ENCODE data around the gene TCTN2. TPM values are rescaled to one million over a fixed set of nuclear protein-coding genes. Genes with fewer than 3 reads are reported as not detected.

TCTN2 gene
- total RNA-seq, 1 donor from 2014 or later = 2.7 TPM

DNA sequence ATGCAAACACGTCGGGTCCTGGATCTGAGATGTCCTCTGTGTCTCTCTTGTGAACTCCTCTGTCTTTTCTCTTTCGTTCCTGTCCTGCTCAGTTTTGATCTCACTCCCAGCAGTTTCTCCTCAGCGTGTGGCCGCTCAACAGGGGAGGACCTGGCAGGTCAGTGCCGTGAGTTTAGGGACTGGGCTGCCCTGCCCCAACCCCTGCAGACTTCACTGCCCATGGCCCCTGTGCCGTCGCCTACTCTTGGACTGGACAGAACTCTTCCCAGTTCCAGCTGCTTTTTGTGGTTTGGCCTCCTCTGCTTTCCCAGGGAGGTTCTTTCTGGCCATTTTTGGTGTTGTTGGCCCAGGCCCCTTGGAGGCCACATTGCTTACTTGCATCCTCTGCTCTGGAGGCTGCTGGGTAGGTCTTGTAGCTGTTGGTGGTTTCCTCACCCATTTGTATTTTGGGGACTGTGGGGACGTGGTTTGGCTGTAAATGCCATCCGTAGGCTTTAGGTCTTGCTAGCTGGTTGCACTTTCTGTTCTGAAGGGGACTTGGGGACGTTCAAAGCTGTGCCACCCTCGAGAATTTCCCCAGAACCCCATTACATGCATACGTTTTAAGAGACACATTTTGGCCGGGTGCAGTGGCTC lies 71.1 kb downstream of the TCTN2 start:
- TF ChIP-seq, protein P1, sequence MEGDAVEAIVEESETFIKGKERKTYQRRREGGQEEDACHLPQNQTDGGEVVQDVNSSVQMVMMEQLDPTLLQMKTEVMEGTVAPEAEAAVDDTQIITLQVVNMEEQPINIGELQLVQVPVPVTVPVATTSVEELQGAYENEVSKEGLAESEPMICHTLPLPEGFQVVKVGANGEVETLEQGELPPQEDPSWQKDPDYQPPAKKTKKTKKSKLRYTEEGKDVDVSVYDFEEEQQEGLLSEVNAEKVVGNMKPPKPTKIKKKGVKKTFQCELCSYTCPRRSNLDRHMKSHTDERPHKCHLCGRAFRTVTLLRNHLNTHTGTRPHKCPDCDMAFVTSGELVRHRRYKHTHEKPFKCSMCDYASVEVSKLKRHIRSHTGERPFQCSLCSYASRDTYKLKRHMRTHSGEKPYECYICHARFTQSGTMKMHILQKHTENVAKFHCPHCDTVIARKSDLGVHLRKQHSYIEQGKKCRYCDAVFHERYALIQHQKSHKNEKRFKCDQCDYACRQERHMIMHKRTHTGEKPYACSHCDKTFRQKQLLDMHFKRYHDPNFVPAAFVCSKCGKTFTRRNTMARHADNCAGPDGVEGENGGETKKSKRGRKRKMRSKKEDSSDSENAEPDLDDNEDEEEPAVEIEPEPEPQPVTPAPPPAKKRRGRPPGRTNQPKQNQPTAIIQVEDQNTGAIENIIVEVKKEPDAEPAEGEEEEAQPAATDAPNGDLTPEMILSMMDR (IDR thresholded peaks at IDR 0.05) = no peak
- Histone ChIP-seq H3K9me3 (no peaks in the 10 kb centered on the region), H3K4me1 (no peaks in the 10 kb centered on the region), H3K27ac (no peak overlapping the region), H3K36me3 (peaks cover 60 to 73% of the 10 kb centered on the region in 2 donors), H3K4me3 (no peak overlapping the region), H3K27me3 (no peaks in the 10 kb centered on the region)
- DNase-seq (ENCODE audit: low spot score in 2 of 2) = no peak
- intact Hi-C loops (cut with DNase I) = no loop called here

DNA sequence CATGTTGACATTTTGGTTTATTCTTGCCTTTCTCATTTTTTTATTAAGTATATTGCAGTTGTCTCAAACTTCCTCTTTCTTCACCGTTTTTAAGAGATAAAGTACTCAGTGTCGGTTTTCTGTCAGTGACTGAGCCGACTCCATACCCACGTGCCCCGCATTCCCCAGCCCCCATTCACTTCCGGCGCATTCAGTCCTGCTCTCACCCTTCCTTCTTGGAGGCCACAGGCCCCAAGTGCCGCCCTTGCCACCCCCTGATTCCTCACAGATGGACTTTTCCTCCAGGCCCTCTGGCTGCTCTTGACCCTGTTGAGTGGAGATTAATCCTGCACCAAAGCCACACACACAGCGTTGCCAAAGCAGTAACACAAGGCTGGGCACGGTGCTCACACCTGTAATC lies 72.1 kb downstream of the TCTN2 start:
- TF ChIP-seq, protein P1 (IDR thresholded peaks at IDR 0.05) = no peak
- H3K36me3 ChIP-seq = peaks cover 56 to 71% of the 10 kb centered on the region in 2 donors
- intact Hi-C loops (cut with DNase I) = no loop called here
- H3K27me3 ChIP-seq = no peaks in the 10 kb centered on the region
- no peaks in the 10 kb centered on the region for H3K4me1 ChIP-seq
- no peaks in the 10 kb centered on the region for H3K9me3 ChIP-seq
- H3K4me3 ChIP-seq = no peak overlapping the region
- H3K27ac ChIP-seq = no peak overlapping the region
- no peak for DNase-seq (ENCODE audit: low spot score in 2 of 2)

DNA sequence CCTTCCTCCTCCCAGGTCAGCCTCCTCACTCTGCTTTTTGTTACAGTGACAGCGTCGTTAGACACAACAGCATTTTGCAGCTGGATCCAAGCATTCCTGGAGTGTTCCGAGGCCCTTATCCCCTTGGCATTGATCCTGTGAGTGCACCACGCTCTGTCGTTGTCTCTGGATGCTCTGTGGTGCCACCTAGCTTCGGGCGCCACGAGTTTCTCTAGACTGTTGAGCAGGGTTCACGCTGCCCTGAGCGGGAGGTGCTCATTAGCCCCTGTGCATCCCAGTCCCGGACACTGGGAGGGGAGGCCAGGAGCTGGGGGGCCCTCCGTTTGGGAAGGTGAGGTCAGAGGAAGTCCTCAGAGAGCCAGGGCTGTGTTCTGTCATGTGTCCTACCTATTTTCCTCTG lies 73.9 kb downstream of the TCTN2 start:
- peaks cover 59 to 72% of the 10 kb centered on the region in 2 donors for H3K36me3 ChIP-seq
- H3K27ac ChIP-seq = no peak overlapping the region
- TF ChIP-seq, protein P1 (IDR thresholded peaks at IDR 0.05) = no peak
- intact Hi-C loops (cut with DNase I) = no loop called here
- no peaks in the 10 kb centered on the region for H3K4me1 ChIP-seq
- H3K9me3 ChIP-seq = no peaks in the 10 kb centered on the region
- no peak overlapping the region for H3K4me3 ChIP-seq
- H3K27me3 ChIP-seq = no peaks in the 10 kb centered on the region
- no peak for DNase-seq (ENCODE audit: low spot score in 2 of 2)

DNA sequence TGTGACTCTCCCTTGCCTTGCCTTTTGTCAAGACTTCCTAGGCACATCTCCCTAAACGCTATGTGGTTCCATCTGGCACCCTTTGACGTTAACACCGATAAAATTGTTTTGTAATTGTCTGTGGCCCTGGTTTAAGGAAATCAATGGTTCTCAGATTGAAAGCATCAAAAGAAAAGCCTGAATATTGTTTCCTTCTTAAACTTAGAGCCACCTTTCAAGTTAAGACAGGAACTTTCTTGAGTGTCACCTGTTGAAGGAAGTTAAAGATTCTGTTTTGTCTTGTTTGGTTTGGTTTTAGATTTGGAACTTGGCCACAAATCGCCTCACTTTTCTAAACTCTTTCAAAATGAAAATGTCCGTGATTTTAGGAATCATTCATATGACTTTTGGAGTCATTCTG lies 76.4 kb downstream of the TCTN2 start:
- no peaks in the 10 kb centered on the region for H3K27me3 ChIP-seq
- peaks cover 41 to 74% of the 10 kb centered on the region in 2 donors for H3K36me3 ChIP-seq
- H3K4me3 ChIP-seq = no peak overlapping the region
- H3K9me3 ChIP-seq = no peaks in the 10 kb centered on the region
- intact Hi-C loops (cut with DNase I) = no loop called here
- TF ChIP-seq, protein P1 (IDR thresholded peaks at IDR 0.05) = no peak
- no peaks in the 10 kb centered on the region for H3K4me1 ChIP-seq
- DNase-seq (ENCODE audit: low spot score in 2 of 2) = no peak
- H3K27ac ChIP-seq = no peak overlapping the region

DNA sequence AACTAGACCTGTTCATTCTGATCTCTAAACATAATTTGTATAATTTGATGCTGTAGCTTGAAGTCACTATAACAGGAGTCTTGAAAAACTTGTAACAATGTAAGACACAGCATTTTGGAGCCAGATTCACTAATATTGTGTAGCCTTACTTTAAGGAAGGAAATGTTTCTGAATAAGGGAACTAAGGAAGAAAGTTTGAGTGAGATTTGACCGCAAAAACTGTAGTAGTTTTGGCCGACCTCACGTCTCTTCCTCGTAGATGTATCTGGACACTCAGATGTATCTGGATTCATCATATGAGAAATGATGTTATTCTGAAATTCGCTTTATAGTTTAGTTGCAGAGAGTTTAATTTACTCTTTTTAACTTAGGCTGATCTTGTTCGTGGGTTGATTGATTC lies 77.2 kb downstream of the TCTN2 start:
- DNase-seq (ENCODE audit: low spot score in 2 of 2) = no peak
- Histone ChIP-seq H3K27me3 (no peaks in the 10 kb centered on the region), H3K27ac (no peak overlapping the region), H3K9me3 (no peaks in the 10 kb centered on the region), H3K36me3 (peaks cover 36 to 72% of the 10 kb centered on the region in 2 donors), H3K4me3 (no peak overlapping the region), H3K4me1 (no peaks in the 10 kb centered on the region)
- intact Hi-C loops (cut with DNase I) = no loop called here
- TF ChIP-seq, protein P1 (IDR thresholded peaks at IDR 0.05) = no peak

DNA sequence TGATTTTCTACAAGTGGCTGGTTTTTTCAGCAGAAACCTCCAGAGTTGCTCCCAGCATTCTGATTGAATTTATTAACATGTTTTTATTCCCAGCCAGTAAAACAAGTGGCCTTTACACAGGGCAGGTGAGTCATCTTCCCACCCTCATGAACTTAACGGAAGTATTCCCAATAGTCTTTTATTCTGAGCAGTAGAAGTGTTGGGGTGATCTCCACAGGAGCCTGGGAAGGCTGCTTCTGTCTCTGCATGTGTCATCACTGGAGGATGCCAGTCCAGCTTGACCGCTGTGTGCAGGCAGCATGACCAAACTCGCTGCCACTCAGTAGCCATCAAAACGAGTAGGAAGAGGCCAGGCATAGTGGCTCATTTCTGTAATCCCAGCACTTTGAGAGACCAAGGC lies 77.7 kb downstream of the TCTN2 start:
- TF ChIP-seq, protein P1 (IDR thresholded peaks at IDR 0.05) = no peak
- Histone ChIP-seq H3K9me3 (no peaks in the 10 kb centered on the region), H3K27ac (no peak overlapping the region), H3K36me3 (peaks cover 35 to 72% of the 10 kb centered on the region in 2 donors), H3K4me3 (no peak overlapping the region), H3K27me3 (no peaks in the 10 kb centered on the region), H3K4me1 (no peaks in the 10 kb centered on the region)
- intact Hi-C loops (cut with DNase I) = no loop called here
- no peak for DNase-seq (ENCODE audit: low spot score in 2 of 2)
